IMR-90 (cell line): ENCODE data around the gene RFX6. TPM values are rescaled to one million over a fixed set of nuclear protein-coding genes. Genes with fewer than 3 reads are reported as not detected.

Source experiments
- ATAC-seq: fragments of 200-7000 bp; cut with Tn5 transposase; 2 replicates; pipeline ENCODE4 v1.9.1; 2020; ENCODE audit warnings: low read depth, mild to moderate bottlenecking, moderate library complexity
- BruUV-seq: library from RNA; stranded (reverse); fragments of 400-500 nt; replicated peaks from 2 replicates; lab custom pipeline; 2021; lab: Mats Ljungman, UMichigan
- CTCF ChIA-PET: fragments of 300-600 bp; formaldehyde crosslinking; extraction: SDS; loops from one replicate; lab custom pipeline; 2021; ENCODE audit warnings: antibody characterized with exemption; lab: Yijun Ruan, JAX
- POLR2A ChIA-PET: fragments of 300-600 bp; sonication (Branson Sonifier 250); formaldehyde crosslinking; loops from one replicate; lab custom pipeline; 2022; ENCODE audit warnings: antibody characterized with exemption; ENCODE audit not compliant: unreplicated experiment; lab: Charles Lee
- DNase-seq: peaks from one replicate; pipeline ENCODE4 v3.0.0; 2013
- H2AFZ ChIP-seq: replicated peaks from 2 replicates; pipeline ENCODE3; 2013; ENCODE audit warnings: low read length, mild to moderate bottlenecking; ENCODE audit not compliant: poor library complexity
- H2AK5ac ChIP-seq: 2 replicates; pipeline ENCODE4 v1.6.1; 2013; ENCODE audit warnings: low read depth, low read length, inconsistent platforms
- H2AK9ac ChIP-seq: replicated peaks from 2 replicates; pipeline ENCODE3; 2013; ENCODE audit warnings: mild to moderate bottlenecking, low read depth, low read length, moderate library complexity; ENCODE audit not compliant: poor library complexity
- H2BK120ac ChIP-seq: 2 replicates; pipeline ENCODE4 v1.6.1; 2013; ENCODE audit warnings: low read depth, low read length, inconsistent platforms
- H2BK15ac ChIP-seq: 3 replicates; pipeline ENCODE4 v1.6.1; 2013; ENCODE audit warnings: low read depth, low read length, inconsistent platforms
- H2BK20ac ChIP-seq: 2 replicates; pipeline ENCODE4 v1.6.1; 2013; ENCODE audit warnings: low read depth, mild to moderate bottlenecking, inconsistent platforms, low read length, moderate library complexity
- H2BK5ac ChIP-seq: 2 replicates; pipeline ENCODE4 v1.6.1; 2013; ENCODE audit warnings: mild to moderate bottlenecking, low read depth, low read length, inconsistent platforms; ENCODE audit not compliant: poor library complexity, severe bottlenecking
- H3K14ac ChIP-seq: replicated peaks from 2 replicates; pipeline ENCODE4 v1.6.1; 2013; ENCODE audit warnings: low read depth, low read length, inconsistent platforms
- H3K18ac ChIP-seq: 2 replicates; pipeline ENCODE4 v1.6.1; 2013; ENCODE audit warnings: low read depth, low read length, control low read depth
- H3K23ac ChIP-seq: 2 replicates; pipeline ENCODE4 v1.6.1; 2013; ENCODE audit warnings: low read depth, low read length, inconsistent platforms
- H3K27ac ChIP-seq: 2 replicates; pipeline ENCODE4 v1.5.1; 2013; ENCODE audit warnings: mild to moderate bottlenecking, control low read depth, low read length; ENCODE audit not compliant: insufficient read depth
- H3K27me3 ChIP-seq: 2 replicates; pipeline ENCODE4 v1.6.1; 2013; ENCODE audit warnings: low read length; ENCODE audit not compliant: control insufficient read depth, insufficient read depth
- H3K36me3 ChIP-seq: 2 replicates; pipeline ENCODE4 v1.6.1; 2013; ENCODE audit warnings: low read length, mixed read lengths; ENCODE audit not compliant: control insufficient read depth, insufficient read depth
- H3K4ac ChIP-seq: 2 replicates; pipeline ENCODE4 v1.6.1; 2013; ENCODE audit warnings: low read depth, low read length, inconsistent platforms
- H3K4me1 ChIP-seq: 2 replicates; pipeline ENCODE4 v1.6.1; 2013; ENCODE audit warnings: low read length, mixed read lengths; ENCODE audit not compliant: control insufficient read depth, insufficient read depth
- H3K4me2 ChIP-seq: 2 replicates; pipeline ENCODE4 v1.6.1; 2013; ENCODE audit warnings: low read depth, mild to moderate bottlenecking, control low read depth, low read length, moderate library complexity
- H3K4me3 ChIP-seq: 2 replicates; pipeline ENCODE4 v1.5.1; 2013; ENCODE audit warnings: low read depth, mild to moderate bottlenecking, control low read depth, low read length, moderate library complexity; ENCODE audit not compliant: insufficient read depth
- H3K56ac ChIP-seq: 2 replicates; pipeline ENCODE4 v1.6.1; 2013; ENCODE audit warnings: low read length, inconsistent platforms; ENCODE audit not compliant: insufficient read depth; ENCODE audit errors: extremely low read depth
- H3K79me1 ChIP-seq, 2 experiments: 2 replicates each; pipeline ENCODE4 v1.6.1; 2013; ENCODE audit warnings: low read length in 2 of 2, inconsistent platforms in 1 of 2, low read depth in 1 of 2
- H3K9ac ChIP-seq: 2 replicates; pipeline ENCODE4 v1.6.1; 2013; ENCODE audit warnings: low read depth, low read length, control low read depth
- H3K9me1 ChIP-seq: 2 replicates; pipeline ENCODE4 v1.6.1; 2013; ENCODE audit warnings: low read length, inconsistent platforms; ENCODE audit not compliant: insufficient read depth
- H3K9me3 ChIP-seq: 2 replicates; pipeline ENCODE4 v1.6.1; 2013; ENCODE audit warnings: low read length; ENCODE audit not compliant: control insufficient read depth, insufficient read depth
- H4K20me1 ChIP-seq: 2 replicates; pipeline ENCODE4 v1.6.1; 2013; ENCODE audit warnings: low read length, inconsistent platforms; ENCODE audit not compliant: insufficient read depth
- H4K5ac ChIP-seq: 2 replicates; pipeline ENCODE4 v1.6.1; 2013; ENCODE audit warnings: mild to moderate bottlenecking, low read depth, low read length, control low read depth
- H4K8ac ChIP-seq, 2 experiments: 2 replicates each; pipeline ENCODE4 v1.6.1; 2013; ENCODE audit warnings: low read depth in 2 of 2, low read length in 2 of 2, control low read depth in 1 of 2, inconsistent platforms in 1 of 2
- H4K91ac ChIP-seq: 2 replicates; pipeline ENCODE4 v1.6.1; 2013; ENCODE audit warnings: low read depth, low read length, inconsistent platforms; ENCODE audit not compliant: insufficient read depth
- BHLHE40 ChIP-seq: fragments of 150-350 bp; IDR thresholded peaks from 2 replicates; pipeline ENCODE4 v1.6.1; 2016; ENCODE audit warnings: mild to moderate bottlenecking, low read depth, low read length
- SMC3 ChIP-seq: fragments of 150-350 bp; IDR thresholded peaks from 2 replicates; pipeline ENCODE4 v1.6.1; 2016; ENCODE audit warnings: low read depth, mild to moderate bottlenecking, antibody characterized with exemption, low read length, moderate library complexity
- USF2 ChIP-seq: fragments of 150-350 bp; IDR thresholded peaks from 2 replicates; pipeline ENCODE4 v1.6.1; 2017; ENCODE audit warnings: mild to moderate bottlenecking, antibody characterized with exemption, low read length, low read depth
- WGBS, 2 experiments: methylation state at CpG; one replicate each; pipeline versions ENCODE4 v1.1.5 to v1.1.7; 2013; ENCODE audit warnings: missing lambda C conversion rate in 2 of 2; ENCODE audit not compliant: insufficient read length in 1 of 2; ENCODE audit errors: extremely low coverage in 2 of 2; 5-methylcytosine and 5-hydroxymethylcytosine counted together
- dilution Hi-C: fragments of 300-500 bp; cut with HindIII; formaldehyde crosslinking; loops from one replicate; pipeline ENCODE4 v1.14.3; 2018; ENCODE audit warnings: low sequenced_read_pairs; ENCODE audit not compliant: unreplicated experiment
- in situ Hi-C: fragments of 300-500 bp; cut with MboI; formaldehyde crosslinking; loops from 3 replicates; pipeline ENCODE4 v1.14.3; 2019; ENCODE audit warnings: low sequenced_read_pairs, inconsistent platforms, mixed read lengths
- intact Hi-C: fragments of 100-400 bp; cut with micrococcal nuclease; formaldehyde crosslinking; loops from 2 replicates; pipeline ENCODE4 v1.10.0; 2022
- polyA plus RNA-seq, 3 experiments: library from polyadenylated mRNA; depleted of rRNA; stranded (reverse); fragments of >200 nt; gene quantifications; 2 replicates each; pipeline ENCODE4 v1.2.3, GENCODE V29; 2012; ENCODE audit warnings: low replicate concordance in 1 of 3
- total RNA-seq: library from RNA; depleted of rRNA; stranded (reverse); fragments of >200 nt; gene quantifications from 2 replicates; pipeline ENCODE4 v1.2.3, GENCODE V29; 2012

RFX6 gene
- total and polyA plus RNA-seq, 2 of the 4 experiments (the other 2 are of a cell fraction), result not detected

DNA sequence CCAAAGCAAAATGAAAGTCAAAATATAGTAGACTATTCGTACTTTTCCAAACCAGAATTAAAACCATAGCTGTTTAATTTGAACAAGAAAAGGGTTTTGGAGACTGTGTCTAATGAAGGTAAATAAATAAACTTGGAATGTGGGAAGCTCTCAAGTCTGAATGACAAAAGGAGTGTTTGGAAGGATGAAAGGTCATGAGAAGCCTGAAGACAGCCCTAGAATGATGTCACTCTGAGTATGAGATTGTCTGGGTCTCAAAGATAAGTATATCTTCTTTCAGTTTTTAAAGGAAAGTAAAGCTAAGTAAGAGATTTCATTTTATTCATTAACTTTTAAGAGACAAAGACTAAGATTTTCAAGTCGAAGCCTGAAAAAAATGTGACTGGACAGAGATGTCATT lies 72.9 kb downstream of the RFX6 start:
- no peak overlapping the region for H3K14ac ChIP-seq
- no peak overlapping the region for H2BK120ac ChIP-seq
- H4K5ac ChIP-seq, result no peak overlapping the region
- H4K91ac ChIP-seq, result no peak overlapping the region
- dilution Hi-C loops (no loop called here), in situ Hi-C loops (no loop called here), intact Hi-C loops (no loop called here)
- H4K20me1 ChIP-seq, result no peaks in the 10 kb centered on the region
- no peak overlapping the region for H3K4me3 ChIP-seq
- ChIA-PET POLR2A (no interaction called here), CTCF (no interaction called here)
- BruUV-seq, result no TSS peak
- H2BK15ac ChIP-seq, result no peak overlapping the region
- DNase-seq, result no peak
- WGBS, 2 experiments, result no CpG with 5 or more reads among the region's 2 CpGs
- H3K9me3 ChIP-seq, result no peaks in the 10 kb centered on the region
- H2AK5ac ChIP-seq, result no peak overlapping the region
- no peak overlapping the region for H4K8ac ChIP-seq
- H3K79me1 ChIP-seq, result no peaks in the 10 kb centered on the region
- no peaks in the 10 kb centered on the region for H3K27me3 ChIP-seq
- no peak overlapping the region for H2AK9ac ChIP-seq
- no peak overlapping the region for H2BK5ac ChIP-seq
- no peak overlapping the region for H3K27ac ChIP-seq
- H3K36me3 ChIP-seq, result no peaks in the 10 kb centered on the region
- no peaks in the 10 kb centered on the region for H3K9me1 ChIP-seq
- H3K4me2 ChIP-seq, result no peak overlapping the region
- H3K4me1 ChIP-seq, result no peaks in the 10 kb centered on the region
- no peak overlapping the region for H2AFZ ChIP-seq
- no peak overlapping the region for H3K4ac ChIP-seq
- H2BK20ac ChIP-seq, result no peak overlapping the region
- H3K9ac ChIP-seq, result no peak overlapping the region
- no peak for ATAC-seq
- H3K23ac ChIP-seq, result no peak overlapping the region
- H3K18ac ChIP-seq, result no peak overlapping the region
- H3K56ac ChIP-seq, result no peak overlapping the region
- no peak for TF ChIP-seq USF2
- TF ChIP-seq BHLHE40, result no peak
- no peak for TF ChIP-seq SMC3
